ENCODE data around the gene CAVIN3.

Gene CAVIN3

GRCh38 chr11:6284250-6284649 is 36.1 kb downstream of the CAVIN3 start:
- no peak for TF ChIP-seq SIN3A (IDR thresholded peaks at IDR 0.05; ENCODE audit: borderline replicate concordance, insufficient read depth, low read length)
- TF ChIP-seq REST (IDR thresholded peaks at IDR 0.05; ENCODE audit: insufficient read depth in 1 of 2, low read depth in 2 of 2, low read length in 2 of 2), result no peak
- no peak for TF ChIP-seq FOXP2 (optimal IDR thresholded peaks at IDR 0.05; ENCODE audit: borderline replicate concordance, extremely low read depth, extremely low read length, insufficient read depth)
- no peak for TF ChIP-seq TAF1 (IDR thresholded peaks at IDR 0.05; ENCODE audit: borderline replicate concordance, insufficient read depth, low read length)
- no peak for TF ChIP-seq POLR2AphosphoS5 (IDR thresholded peaks at IDR 0.05; ENCODE audit: low read depth, low read length)

GRCh38 chr11:6283453-6284023 is 36.8 kb downstream of the CAVIN3 start:
- no peak for TF ChIP-seq FOXP2 (optimal IDR thresholded peaks at IDR 0.05; ENCODE audit: borderline replicate concordance, extremely low read depth, extremely low read length, insufficient read depth)
- TF ChIP-seq TAF1 (IDR thresholded peaks at IDR 0.05; ENCODE audit: borderline replicate concordance, insufficient read depth, low read length), result no peak
- TF ChIP-seq REST (IDR thresholded peaks at IDR 0.05; ENCODE audit: insufficient read depth in 1 of 2, low read depth in 2 of 2, low read length in 2 of 2), result no peak
- TF ChIP-seq SIN3A (IDR thresholded peaks at IDR 0.05; ENCODE audit: borderline replicate concordance, insufficient read depth, low read length), result no peak
- TF ChIP-seq POLR2AphosphoS5 (IDR thresholded peaks at IDR 0.05; ENCODE audit: low read depth, low read length), result no peak

- TF ChIP-seq POLR2AphosphoS5 (IDR thresholded peaks at IDR 0.05; ENCODE audit: low read depth, low read length), result no peak
- no peak for TF ChIP-seq REST (IDR thresholded peaks at IDR 0.05; ENCODE audit: insufficient read depth in 1 of 2, low read depth in 2 of 2, low read length in 2 of 2)
- TF ChIP-seq SIN3A (IDR thresholded peaks at IDR 0.05; ENCODE audit: borderline replicate concordance, insufficient read depth, low read length), result no peak
- no peak for TF ChIP-seq TAF1 (IDR thresholded peaks at IDR 0.05; ENCODE audit: borderline replicate concordance, insufficient read depth, low read length)
Measured at GRCh38 chr11:6273188-6273587, 47.1 kb downstream of the CAVIN3 start.

GRCh38 chr11:6271598-6271997 is 48.7 kb downstream of the CAVIN3 start:
- TF ChIP-seq FOXP2 (optimal IDR thresholded peaks at IDR 0.05; ENCODE audit: borderline replicate concordance, extremely low read depth, extremely low read length, insufficient read depth), result no peak
- TF ChIP-seq TAF1 (IDR thresholded peaks at IDR 0.05; ENCODE audit: borderline replicate concordance, insufficient read depth, low read length), result no peak
- TF ChIP-seq REST (IDR thresholded peaks at IDR 0.05; ENCODE audit: insufficient read depth in 1 of 2, low read depth in 2 of 2, low read length in 2 of 2), result no peak
- TF ChIP-seq POLR2AphosphoS5 (IDR thresholded peaks at IDR 0.05; ENCODE audit: low read depth, low read length), result no peak
- no peak for TF ChIP-seq SIN3A (IDR thresholded peaks at IDR 0.05; ENCODE audit: borderline replicate concordance, insufficient read depth, low read length)
